Endothelial cell of umbilical vein (primary cell): Measurements from ENCODE around the gene CLDN12. TPM values are rescaled to one million over a fixed set of nuclear protein-coding genes. Genes with fewer than 3 reads are reported as not detected.

Source experiments
- BruUV-seq: library from RNA; stranded (reverse); fragments of 400-500 nt; replicated peaks from 2 replicates; lab custom pipeline; 2021; lab: Mats Ljungman, UMichigan
- CTCF ChIA-PET: fragments of 300-600, 350-600 bp; sonication (Branson Sonifier 250); formaldehyde crosslinking; loops from one replicate; lab custom pipeline; 2021; ENCODE audit warnings: antibody characterized with exemption, inconsistent platforms; lab: Charles Lee
- POLR2A ChIA-PET: fragments of 300-600, 350-600 bp; sonication (Branson Sonifier 250); formaldehyde crosslinking; loops from one replicate; lab custom pipeline; 2021; ENCODE audit warnings: antibody characterized with exemption, inconsistent platforms; lab: Charles Lee
- DNase-seq: peaks from one replicate; pipeline ENCODE4 v3.0.0-alpha.2; 2011; ENCODE audit warnings: low read depth, low spot score
- FAIRE-seq: peaks from 2 replicates; lab custom pipeline; 2011; peaks lifted over from hg19 to GRCh38; lab: Jason Lieb, UNC
- H2AFZ ChIP-seq: 2 replicates; pipeline ENCODE4 v1.6.0; 2012; ENCODE audit warnings: low read depth, low read length, control low read depth, inconsistent platforms
- H3K27ac ChIP-seq: 2 replicates; pipeline ENCODE4 v1.5.1; 2011; ENCODE audit warnings: low read depth, mild to moderate bottlenecking, control low read depth, low read length, moderate library complexity; ENCODE audit not compliant: insufficient read depth
- H3K27me3 ChIP-seq, 2 experiments: 2 replicates each; pipeline versions ENCODE4 v1.6.0 to v1.6.1; 2011; ENCODE audit warnings: low read length in 2 of 2, mixed read lengths in 1 of 2; ENCODE audit not compliant: control insufficient read depth in 2 of 2, insufficient read depth in 2 of 2
- H3K36me3 ChIP-seq, 2 experiments: 2 replicates in 1 of 2; 3 replicates in 1 of 2; pipeline ENCODE4 v1.5.1; 2011; ENCODE audit warnings: low read length in 2 of 2, mild to moderate bottlenecking in 1 of 2, moderate library complexity in 1 of 2; ENCODE audit not compliant: control insufficient read depth in 2 of 2, insufficient read depth in 2 of 2; ENCODE audit errors: extremely low read depth in 1 of 2
- H3K4me1 ChIP-seq: 3 replicates; pipeline ENCODE4 v1.5.1; 2011; ENCODE audit warnings: mild to moderate bottlenecking, low read length; ENCODE audit not compliant: control insufficient read depth, insufficient read depth; ENCODE audit errors: extremely low read depth
- H3K4me2 ChIP-seq: 2 replicates; pipeline ENCODE4 v1.6.1; 2011; ENCODE audit warnings: low read length, control low read depth, mixed read lengths; ENCODE audit not compliant: insufficient read depth
- H3K4me3 ChIP-seq, 3 experiments: fragments of 200-600 bp in 1 of 3; sonication (generic), shearing (Covaris generic) in 1 of 3; replicated peaks in 1 of 3; 2 replicates each; pipeline ENCODE4 v1.5.1; 2011 to 2016; ENCODE audit warnings: control low read depth in 3 of 3, low read length in 3 of 3, mild to moderate bottlenecking in 2 of 3, inconsistent platforms in 1 of 3, low read depth in 1 of 3, moderate library complexity in 1 of 3; ENCODE audit not compliant: insufficient read depth in 1 of 3
- H3K79me2 ChIP-seq: 2 replicates; pipeline ENCODE4 v1.6.0; 2012; ENCODE audit warnings: low read length, inconsistent platforms; ENCODE audit not compliant: control insufficient read depth, insufficient read depth
- H3K9ac ChIP-seq: replicated peaks from 2 replicates; pipeline ENCODE3; 2011; ENCODE audit warnings: low read length, control low read depth; ENCODE audit not compliant: insufficient read depth; ENCODE audit errors: extremely low read depth
- H3K9me1 ChIP-seq: replicated peaks from 3 replicates; pipeline ENCODE4 v1.6.0; 2011; ENCODE audit warnings: mild to moderate bottlenecking, low read length; ENCODE audit not compliant: control insufficient read depth, insufficient read depth; ENCODE audit errors: extremely low read depth
- H3K9me3 ChIP-seq: replicated peaks from 2 replicates; pipeline ENCODE4 v1.5.1; 2012; ENCODE audit warnings: low read length, inconsistent platforms; ENCODE audit not compliant: control insufficient read depth, insufficient read depth
- H4K20me1 ChIP-seq: replicated peaks from 2 replicates; pipeline ENCODE3; 2011; ENCODE audit warnings: mild to moderate bottlenecking, low read length; ENCODE audit not compliant: control insufficient read depth, insufficient read depth; ENCODE audit errors: extremely low read depth
- EZH2 ChIP-seq: IDR thresholded peaks from 2 replicates; pipeline ENCODE4 v1.6.1; 2012; ENCODE audit warnings: borderline replicate concordance, low read depth, mild to moderate bottlenecking, moderate library complexity, low read length, inconsistent platforms; ENCODE audit not compliant: severe bottlenecking
- FOS ChIP-seq: IDR thresholded peaks from 2 replicates; pipeline ENCODE4 v1.6.1; 2011; ENCODE audit warnings: mild to moderate bottlenecking, low read length, moderate library complexity, borderline replicate concordance; ENCODE audit not compliant: insufficient read depth
- GATA2 ChIP-seq: IDR thresholded peaks from 2 replicates; pipeline ENCODE4 v1.7.0; 2011; ENCODE audit warnings: low read depth, mild to moderate bottlenecking, moderate library complexity, mixed read lengths, low read length; ENCODE audit not compliant: insufficient read length, insufficient read depth
- JUN ChIP-seq: IDR thresholded peaks from 2 replicates; pipeline ENCODE4 v1.6.1; 2011; ENCODE audit warnings: borderline replicate concordance, low read depth; ENCODE audit not compliant: insufficient read length, insufficient read depth
- MAX ChIP-seq: IDR thresholded peaks from 2 replicates; pipeline ENCODE4 v1.6.1; 2011; ENCODE audit not compliant: insufficient read depth, insufficient read length
- MYC ChIP-seq: IDR thresholded peaks from one replicate; pipeline ENCODE4 v1.6.1; 2011; ENCODE audit warnings: mild to moderate bottlenecking, low read depth, low read length
- POLR2A ChIP-seq: IDR thresholded peaks from 2 replicates; pipeline ENCODE4 v1.6.1; 2012; ENCODE audit warnings: low read depth, mild to moderate bottlenecking, control low read depth, low read length
- POLR2AphosphoS5 ChIP-seq: IDR thresholded peaks from 2 replicates; pipeline ENCODE4 v1.6.1; 2012; ENCODE audit warnings: low read depth, mild to moderate bottlenecking, control low read depth, low read length, moderate library complexity; ENCODE audit not compliant: insufficient read depth
- dilution Hi-C: fragments of 300-500 bp; cut with MboI; formaldehyde crosslinking; loops from one replicate; pipeline ENCODE4 v1.15.0; 2019; ENCODE audit warnings: low sequenced_read_pairs; ENCODE audit not compliant: extremely low pct_ligation_motif_present
- intact Hi-C: fragments of 100-400 bp; cut with micrococcal nuclease; formaldehyde crosslinking; loops from one replicate; pipeline ENCODE4 v1.10.0; 2022
- polyA plus RNA-seq, 4 experiments: library from polyadenylated mRNA; depleted of rRNA in 3 of 4; stranded (reverse) in 3 of 4; unstranded in 1 of 4; fragments of >200 nt; gene quantifications; 2 replicates each; pipeline versions ENCODE4 v1.2.1 to v1.2.3, GENCODE V29; 2011 to 2012; ENCODE audit warnings: missing spikeins in 1 of 4
- total RNA-seq: library from RNA; stranded (reverse); gene quantifications from 2 replicates; pipeline ENCODE4 v1.2.3, GENCODE V29; 2021
- TF ChIP-seq, protein P1 (sequence below), 2 donors: IDR thresholded peaks; 1 replicate in 1 of 2; 2 replicates in 1 of 2; pipeline ENCODE4 v1.5.1; 2011; ENCODE audit warnings: low read length in 2 of 2, mild to moderate bottlenecking in 2 of 2, moderate library complexity in 2 of 2, control low read depth in 1 of 2, inconsistent platforms in 1 of 2, low read depth in 1 of 2; ENCODE audit not compliant: insufficient read depth in 1 of 2; ENCODE audit errors: extremely low read depth in 1 of 2

Gene CLDN12
- total and polyA plus RNA-seq, 2 donors (not counting 3 experiments of a cell fraction or from before 2014, with no cell fraction given), result 6.1 to 22.7 TPM

- Histone ChIP-seq H3K79me2 (no peaks in the 10 kb centered on the region), H3K36me3 (no peaks in the 10 kb centered on the region), H4K20me1 (no peaks in the 10 kb centered on the region), H3K4me2 (no peak overlapping the region), H3K9me1 (no peaks in the 10 kb centered on the region), H3K9ac (no peak overlapping the region), H3K4me3 (no peak overlapping the region), H3K9me3 (no peaks in the 10 kb centered on the region), H3K27me3 (peaks cover 0 to 2% of the 10 kb centered on the region in 2 experiments), H2AFZ (no peak overlapping the region), H3K27ac (no peak overlapping the region), H3K4me1 (peaks cover 9% of the 10 kb centered on the region)
- no peak for DNase-seq
- no TSS peak for BruUV-seq
- TF ChIP-seq, protein P1, sequence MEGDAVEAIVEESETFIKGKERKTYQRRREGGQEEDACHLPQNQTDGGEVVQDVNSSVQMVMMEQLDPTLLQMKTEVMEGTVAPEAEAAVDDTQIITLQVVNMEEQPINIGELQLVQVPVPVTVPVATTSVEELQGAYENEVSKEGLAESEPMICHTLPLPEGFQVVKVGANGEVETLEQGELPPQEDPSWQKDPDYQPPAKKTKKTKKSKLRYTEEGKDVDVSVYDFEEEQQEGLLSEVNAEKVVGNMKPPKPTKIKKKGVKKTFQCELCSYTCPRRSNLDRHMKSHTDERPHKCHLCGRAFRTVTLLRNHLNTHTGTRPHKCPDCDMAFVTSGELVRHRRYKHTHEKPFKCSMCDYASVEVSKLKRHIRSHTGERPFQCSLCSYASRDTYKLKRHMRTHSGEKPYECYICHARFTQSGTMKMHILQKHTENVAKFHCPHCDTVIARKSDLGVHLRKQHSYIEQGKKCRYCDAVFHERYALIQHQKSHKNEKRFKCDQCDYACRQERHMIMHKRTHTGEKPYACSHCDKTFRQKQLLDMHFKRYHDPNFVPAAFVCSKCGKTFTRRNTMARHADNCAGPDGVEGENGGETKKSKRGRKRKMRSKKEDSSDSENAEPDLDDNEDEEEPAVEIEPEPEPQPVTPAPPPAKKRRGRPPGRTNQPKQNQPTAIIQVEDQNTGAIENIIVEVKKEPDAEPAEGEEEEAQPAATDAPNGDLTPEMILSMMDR (IDR thresholded peaks at IDR 0.05; ENCODE audit: extremely low read depth in 1 of 2, insufficient read depth in 1 of 2, low read depth in 1 of 2, low read length in 2 of 2), result no peak
- no peak for TF ChIP-seq MAX
- no peak for TF ChIP-seq FOS
- TF ChIP-seq JUN, result no peak
- TF ChIP-seq EZH2, result no peak
- no peak for TF ChIP-seq POLR2A
- TF ChIP-seq POLR2AphosphoS5, result no peak
- no peak for TF ChIP-seq GATA2
- TF ChIP-seq MYC, result no peak
- ChIA-PET POLR2A (no interaction called here), CTCF (no interaction called here)
- no peak for FAIRE-seq
- dilution Hi-C loops (no loop called here), intact Hi-C loops (no loop called here)
Measured at GRCh38 chr7:90424720-90425119, 21.5 kb downstream of the CLDN12 start.
